Testis (tissue), 2 donors: ENCODE data around the gene PLCL1.

Source experiments
- POLR2A ChIP-seq: fragments of 450-650 bp; IDR thresholded peaks from one replicate; pipeline ENCODE4 v1.6.1; 2017; ENCODE audit warnings: antibody characterized with exemption, mild to moderate bottlenecking, moderate library complexity
- TF ChIP-seq, protein P1 (sequence below), 3 experiments: fragments of 450-650 bp in 2 of 3; fragments of 200-600 bp in 1 of 3; sonication (generic) in 1 of 3; IDR thresholded peaks; one replicate each; pipeline ENCODE4 v1.5.1; 2016 to 2019; ENCODE audit warnings: antibody characterized with exemption in 3 of 3, mild to moderate bottlenecking in 2 of 3, moderate library complexity in 1 of 3

DNA sequence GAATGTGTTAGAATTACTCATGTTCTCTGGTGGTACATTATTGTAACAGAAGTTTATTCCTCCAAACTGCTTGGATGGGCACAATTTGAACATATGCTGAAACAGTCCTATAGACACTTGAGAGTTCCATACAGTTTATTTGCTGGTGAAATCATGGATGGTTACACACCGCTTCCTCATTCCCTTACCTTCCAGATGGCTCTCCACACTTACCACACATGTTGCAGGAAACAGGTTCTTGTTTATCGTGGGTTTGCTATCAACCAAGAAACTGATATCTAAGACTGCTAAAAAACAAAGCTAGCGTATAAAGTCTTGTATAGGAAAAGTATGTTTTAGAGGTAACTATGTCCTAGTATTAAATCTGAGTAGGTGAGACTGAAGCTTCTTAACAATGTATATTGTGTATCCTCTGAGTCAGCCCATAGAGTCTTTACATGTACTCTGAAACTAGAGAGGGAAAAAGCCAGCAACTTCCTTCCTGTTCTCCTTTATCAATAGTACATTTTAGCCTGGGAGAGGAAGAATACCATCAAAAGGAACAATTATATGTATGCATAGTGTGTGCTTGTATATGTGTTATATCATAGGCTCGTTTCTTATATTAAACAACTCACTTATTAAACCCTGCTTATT lies 313.1 kb downstream of the PLCL1 start:
- no peak for TF ChIP-seq POLR2A
- TF ChIP-seq, protein P1, sequence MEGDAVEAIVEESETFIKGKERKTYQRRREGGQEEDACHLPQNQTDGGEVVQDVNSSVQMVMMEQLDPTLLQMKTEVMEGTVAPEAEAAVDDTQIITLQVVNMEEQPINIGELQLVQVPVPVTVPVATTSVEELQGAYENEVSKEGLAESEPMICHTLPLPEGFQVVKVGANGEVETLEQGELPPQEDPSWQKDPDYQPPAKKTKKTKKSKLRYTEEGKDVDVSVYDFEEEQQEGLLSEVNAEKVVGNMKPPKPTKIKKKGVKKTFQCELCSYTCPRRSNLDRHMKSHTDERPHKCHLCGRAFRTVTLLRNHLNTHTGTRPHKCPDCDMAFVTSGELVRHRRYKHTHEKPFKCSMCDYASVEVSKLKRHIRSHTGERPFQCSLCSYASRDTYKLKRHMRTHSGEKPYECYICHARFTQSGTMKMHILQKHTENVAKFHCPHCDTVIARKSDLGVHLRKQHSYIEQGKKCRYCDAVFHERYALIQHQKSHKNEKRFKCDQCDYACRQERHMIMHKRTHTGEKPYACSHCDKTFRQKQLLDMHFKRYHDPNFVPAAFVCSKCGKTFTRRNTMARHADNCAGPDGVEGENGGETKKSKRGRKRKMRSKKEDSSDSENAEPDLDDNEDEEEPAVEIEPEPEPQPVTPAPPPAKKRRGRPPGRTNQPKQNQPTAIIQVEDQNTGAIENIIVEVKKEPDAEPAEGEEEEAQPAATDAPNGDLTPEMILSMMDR (IDR thresholded peaks at IDR 0.05), result no peak
